ENCODE results near the gene PER2.

DNA sequence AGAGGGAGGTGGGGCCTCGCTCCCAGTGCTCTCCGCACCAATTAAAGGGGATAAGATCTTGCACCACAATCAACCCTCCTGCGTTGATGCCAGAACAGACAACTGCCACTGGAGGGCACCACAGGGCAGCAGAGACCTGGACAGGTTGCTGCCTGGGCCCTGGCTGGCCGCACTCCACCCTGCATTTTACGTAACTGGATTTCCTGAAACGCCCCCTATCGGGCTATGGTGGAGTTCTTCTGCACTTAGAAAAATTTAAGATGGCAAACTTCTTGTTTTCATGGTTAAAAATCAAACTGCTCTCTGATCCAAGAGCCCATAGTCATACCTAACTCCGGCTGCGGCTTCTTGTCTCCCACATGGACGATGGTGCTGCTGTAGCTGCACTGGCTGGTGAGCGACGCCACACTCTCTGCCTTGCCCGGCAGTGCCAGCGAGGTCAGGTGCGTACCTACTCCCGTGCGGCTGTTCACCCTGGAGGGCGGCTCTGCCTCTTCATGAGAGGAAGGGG is 31.8 kb downstream of the PER2 start:
- TF ChIP-seq POLR2A (IDR thresholded peaks at IDR 0.05; ENCODE audit: low read depth, low read length) (no peak), CTCF (conservative IDR thresholded peaks at IDR 0.05; ENCODE audit: low read depth, low read length) (peak; percentile 69), SMC3 (IDR thresholded peaks at IDR 0.05; ENCODE audit: low read depth, low read length) (peak; percentile 59), MXI1 (IDR thresholded peaks at IDR 0.05; ENCODE audit: borderline replicate concordance, low read depth, low read length) (no peak), RCOR1 (IDR thresholded peaks at IDR 0.05; ENCODE audit: insufficient replicate concordance, low read length) (no peak), ELK1 (IDR thresholded peaks at IDR 0.05; ENCODE audit: borderline replicate concordance, low read depth, low read length) (no peak), NFE2L2 (IDR thresholded peaks at IDR 0.05; ENCODE audit: low read depth, low read length) (no peak)
- TF ChIP-seq, protein P1, sequence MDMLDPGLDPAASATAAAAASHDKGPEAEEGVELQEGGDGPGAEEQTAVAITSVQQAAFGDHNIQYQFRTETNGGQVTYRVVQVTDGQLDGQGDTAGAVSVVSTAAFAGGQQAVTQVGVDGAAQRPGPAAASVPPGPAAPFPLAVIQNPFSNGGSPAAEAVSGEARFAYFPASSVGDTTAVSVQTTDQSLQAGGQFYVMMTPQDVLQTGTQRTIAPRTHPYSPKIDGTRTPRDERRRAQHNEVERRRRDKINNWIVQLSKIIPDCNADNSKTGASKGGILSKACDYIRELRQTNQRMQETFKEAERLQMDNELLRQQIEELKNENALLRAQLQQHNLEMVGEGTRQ (IDR thresholded peaks at IDR 0.05; ENCODE audit: low read depth, low read length): no peak

Data from IMR-90 (cell line).